HG03457 (cell line): Measurements from ENCODE around the gene TAF11L8.
"Not testable (repeated sequence)": the region's sequence is repeated elsewhere in the genome, so short reads cannot be mapped to it uniquely, and the experiment has no call there.

Source experiments
- ATAC-seq: cut with Tn5 transposase; IDR thresholded peaks from one replicate; pipeline ENCODE4 v1.9.1; 2021; ENCODE audit warnings: moderate number of reproducible peaks; ENCODE audit not compliant: unreplicated experiment

Gene TAF11L8

DNA sequence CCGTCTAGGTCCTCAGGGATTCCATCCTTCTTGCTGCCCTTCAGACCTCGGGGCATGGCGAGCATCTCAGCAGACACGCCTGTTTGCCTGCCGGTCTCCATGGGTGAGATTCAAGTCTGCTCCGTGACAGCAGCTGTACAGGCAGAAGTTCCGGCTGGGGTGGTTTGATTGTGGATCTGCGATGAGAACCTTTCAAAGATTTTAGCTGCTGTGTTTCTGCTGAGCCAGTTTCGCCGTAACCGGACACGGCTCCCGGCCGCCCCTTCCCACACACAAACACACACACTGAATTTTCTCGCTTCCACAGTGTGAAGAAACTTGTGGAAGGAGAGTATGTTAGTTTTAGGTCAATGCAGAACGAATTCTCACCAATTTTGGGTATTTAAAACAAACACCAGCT lies at the start of gene TAF11L8:
Gene TAF11L8 (minus strand): TSS at position 101 of the 400 bp plus-strand sequence.
- not testable (repeated sequence) for ATAC-seq

GRCh38 chr5:17634160-17634559 lies 43.4 kb upstream of the TAF11L8 start, which contains the start of gene TAF11L14:
Gene TAF11L14 (plus strand): TSS chr5:17634460.
- no peak for ATAC-seq

DNA sequence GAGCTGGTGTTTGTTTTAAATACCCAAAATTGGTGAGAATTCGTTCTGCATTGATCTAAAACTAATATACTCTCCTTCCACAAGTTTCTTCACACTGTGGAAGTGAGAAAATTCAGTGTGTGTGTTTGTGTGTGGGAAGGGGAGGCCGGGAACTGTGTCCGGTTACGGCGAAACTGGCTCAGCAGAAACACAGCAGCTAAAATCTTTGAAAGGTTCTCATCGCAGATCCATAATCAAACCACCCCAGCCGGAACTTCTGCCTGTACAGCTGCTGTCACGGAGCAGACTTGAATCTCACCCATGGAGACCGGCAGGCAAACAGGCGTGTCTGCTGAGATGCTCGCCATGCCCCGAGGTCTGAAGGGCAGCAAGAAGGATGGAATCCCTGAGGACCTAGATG lies 41.0 kb upstream of the TAF11L8 start, which contains the start of gene TAF11L13:
Gene TAF11L13 (plus strand): TSS at position 301 of the 400 bp plus-strand sequence.
- ATAC-seq: not testable (repeated sequence)

DNA sequence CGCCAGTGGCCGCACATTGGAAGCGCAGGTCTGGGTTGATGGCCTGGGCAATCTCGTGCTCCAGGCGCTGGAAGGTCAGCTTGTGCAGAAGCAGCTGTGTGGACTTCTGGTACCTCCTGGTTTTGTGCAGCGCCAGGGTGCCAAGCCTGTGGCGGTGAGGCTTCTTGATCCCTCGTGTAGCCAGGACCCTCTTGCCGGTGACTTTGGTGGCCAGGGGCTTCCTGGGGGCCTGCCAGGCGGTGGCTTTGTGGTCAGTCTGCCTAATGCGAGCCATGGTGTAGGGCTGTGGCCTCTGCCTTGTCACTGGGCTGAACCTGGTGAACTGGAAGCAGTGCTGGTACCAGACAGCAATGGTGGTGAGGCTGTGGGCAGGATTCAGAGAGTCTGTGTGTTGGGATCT lies 34.9 kb upstream of the TAF11L8 start:
- no peak for ATAC-seq

- no peak for ATAC-seq
Observed at GRCh38 chr5:17620627-17621026, 29.9 kb upstream of the TAF11L8 start.

- ATAC-seq: no peak
Observed at GRCh38 chr5:17619354-17619753, 28.6 kb upstream of the TAF11L8 start.

DNA sequence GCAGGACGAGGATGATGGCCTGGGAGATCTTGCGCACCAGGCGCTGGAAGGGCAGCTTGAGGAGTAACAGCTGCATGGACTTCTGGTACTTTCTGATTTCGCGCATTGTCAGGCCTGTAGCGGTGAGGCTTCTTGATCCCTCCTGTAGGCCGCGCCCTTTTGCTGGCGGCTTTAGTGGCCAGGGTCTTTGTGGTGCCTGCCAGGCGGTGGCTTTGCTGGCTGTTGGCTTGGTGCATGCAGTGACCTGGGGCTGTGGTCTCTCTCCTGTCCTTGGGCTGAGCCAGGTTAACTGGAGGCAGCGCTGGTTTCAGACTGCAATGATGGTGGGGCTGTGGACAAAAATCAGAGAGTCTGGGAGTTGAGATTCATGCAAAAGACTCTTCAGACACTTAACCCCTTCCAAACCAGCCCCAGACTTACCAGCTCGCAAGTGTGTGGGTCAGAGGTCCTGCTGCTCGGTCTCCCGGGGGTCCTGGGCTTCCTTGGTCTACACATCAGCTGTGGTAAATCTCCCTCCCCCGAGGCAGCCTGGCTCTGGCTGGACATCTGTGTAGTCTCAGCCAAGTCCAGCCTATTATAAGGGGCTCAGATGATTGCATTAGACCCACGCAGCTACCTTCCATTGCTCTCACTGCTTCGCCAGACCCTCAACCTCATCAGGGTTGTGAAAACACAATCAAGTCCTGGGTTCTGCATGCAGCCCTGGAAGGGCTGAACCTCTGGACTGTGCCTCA lies 24.3 kb upstream of the TAF11L8 start:
- no peak for ATAC-seq

DNA sequence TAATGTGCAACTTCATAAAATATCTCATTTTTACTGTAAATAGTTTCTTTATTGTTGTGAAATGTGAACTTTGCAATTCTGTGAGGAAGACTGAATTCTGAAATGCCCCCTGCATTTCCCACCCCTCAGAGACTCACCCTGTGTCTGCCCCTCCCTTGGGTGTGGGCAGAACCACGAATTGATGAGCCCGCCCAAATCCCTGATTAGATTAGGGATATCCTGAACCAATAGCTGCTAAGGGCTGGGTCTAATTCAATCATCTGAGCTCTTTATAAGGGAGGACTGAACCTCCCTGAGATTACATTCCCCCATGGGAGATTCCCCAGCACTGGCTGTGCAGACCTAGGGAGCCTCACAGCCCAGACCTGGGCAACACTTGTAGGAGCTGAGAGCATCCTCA lies 19.3 kb upstream of the TAF11L8 start, which contains the start of gene TAF11L12:
Gene TAF11L12 (plus strand): TSS at position 301 of the 400 bp plus-strand sequence.
- not testable (repeated sequence) for ATAC-seq

DNA sequence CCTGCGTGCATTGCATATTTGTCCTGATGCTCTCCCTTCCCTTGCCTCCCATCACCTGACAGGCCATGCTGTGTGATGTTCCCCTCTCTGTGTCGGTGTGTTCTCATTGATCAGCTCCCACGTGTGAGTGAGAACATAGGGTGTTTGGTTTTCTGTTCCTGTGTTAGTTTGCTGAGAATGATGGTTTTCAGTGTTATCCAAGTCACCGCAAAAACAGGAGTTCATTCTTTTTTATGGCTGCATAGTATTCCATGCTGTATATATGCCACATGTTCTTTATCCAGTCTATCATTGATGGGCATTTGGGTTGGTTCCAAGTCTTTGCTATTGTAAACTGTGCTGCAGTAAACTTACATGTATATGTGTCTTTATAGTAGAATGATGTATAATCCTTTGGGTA lies 16.7 kb upstream of the TAF11L8 start:
- ATAC-seq: not testable (repeated sequence)

GRCh38 chr5:17604951-17605350 lies 14.2 kb upstream of the TAF11L8 start:
- ATAC-seq: no peak

GRCh38 chr5:17603880-17604279 lies 13.1 kb upstream of the TAF11L8 start, which contains the start of gene TAF11L11:
Gene TAF11L11 (plus strand): TSS chr5:17604183.
- not testable (repeated sequence) for ATAC-seq

DNA sequence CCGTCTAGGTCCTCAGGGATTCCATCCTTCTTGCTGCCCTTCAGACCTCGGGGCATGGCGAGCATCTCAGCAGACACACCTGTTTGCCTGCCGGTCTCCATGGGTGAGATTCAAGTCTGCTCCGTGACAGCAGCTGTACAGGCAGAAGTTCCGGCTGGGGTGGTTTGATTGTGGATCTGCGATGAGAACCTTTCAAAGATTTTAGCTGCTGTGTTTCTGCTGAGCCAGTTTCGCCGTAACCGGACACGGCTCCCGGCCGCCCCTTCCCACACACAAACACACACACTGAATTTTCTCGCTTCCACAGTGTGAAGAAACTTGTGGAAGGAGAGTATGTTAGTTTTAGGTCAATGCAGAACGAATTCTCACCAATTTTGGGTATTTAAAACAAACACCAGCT lies 7.0 kb upstream of the TAF11L8 start, which contains the start of gene TAF11L10:
Gene TAF11L10 (minus strand): TSS at position 101 of the 400 bp plus-strand sequence.
- not testable (repeated sequence) for ATAC-seq

DNA sequence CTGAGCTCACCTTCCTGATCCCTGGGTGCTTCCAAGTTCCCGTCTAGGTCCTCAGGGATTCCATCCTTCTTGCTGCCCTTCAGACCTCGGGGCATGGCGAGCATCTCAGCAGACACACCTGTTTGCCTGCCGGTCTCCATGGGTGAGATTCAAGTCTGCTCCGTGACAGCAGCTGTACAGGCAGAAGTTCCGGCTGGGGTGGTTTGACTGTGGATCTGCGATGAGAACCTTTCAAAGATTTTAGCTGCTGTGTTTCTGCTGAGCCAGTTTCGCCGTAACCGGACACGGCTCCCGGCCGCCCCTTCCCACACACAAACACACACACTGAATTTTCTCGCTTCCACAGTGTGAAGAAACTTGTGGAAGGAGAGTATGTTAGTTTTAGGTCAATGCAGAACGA lies 3.5 kb upstream of the TAF11L8 start, which contains the start of gene TAF11L9:
Gene TAF11L9 (minus strand): TSS at position 140 of the 400 bp plus-strand sequence.
- not testable (repeated sequence) for ATAC-seq

DNA sequence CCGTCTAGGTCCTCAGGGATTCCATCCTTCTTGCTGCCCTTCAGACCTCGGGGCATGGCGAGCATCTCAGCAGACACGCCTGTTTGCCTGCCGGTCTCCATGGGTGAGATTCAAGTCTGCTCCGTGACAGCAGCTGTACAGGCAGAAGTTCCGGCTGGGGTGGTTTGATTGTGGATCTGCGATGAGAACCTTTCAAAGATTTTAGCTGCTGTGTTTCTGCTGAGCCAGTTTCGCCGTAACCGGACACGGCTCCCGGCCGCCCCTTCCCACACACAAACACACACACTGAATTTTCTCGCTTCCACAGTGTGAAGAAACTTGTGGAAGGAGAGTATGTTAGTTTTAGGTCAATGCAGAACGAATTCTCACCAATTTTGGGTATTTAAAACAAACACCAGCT lies 5.1 kb downstream of the TAF11L8 start, which contains the start of gene TAF11L7:
Gene TAF11L7 (minus strand): TSS at position 101 of the 400 bp plus-strand sequence.
- not testable (repeated sequence) for ATAC-seq
